ENCODE results near the gene SPTAN1.
"Not testable (repeated sequence)": the region's sequence is repeated elsewhere in the genome, so short reads cannot be mapped to it uniquely, and the experiment has no call there.

Gene SPTAN1

GRCh38 chr9:128657796-128658195 is 105.4 kb downstream of the SPTAN1 start:
- DNase-seq (ENCODE audit: low read depth in 2 of 2): no peak

- not testable (repeated sequence) for DNase-seq (ENCODE audit: low read depth in 2 of 2)
These were observed 114.1 kb downstream of the SPTAN1 start for GRCh38 chr9:128666481-128666941.

DNA sequence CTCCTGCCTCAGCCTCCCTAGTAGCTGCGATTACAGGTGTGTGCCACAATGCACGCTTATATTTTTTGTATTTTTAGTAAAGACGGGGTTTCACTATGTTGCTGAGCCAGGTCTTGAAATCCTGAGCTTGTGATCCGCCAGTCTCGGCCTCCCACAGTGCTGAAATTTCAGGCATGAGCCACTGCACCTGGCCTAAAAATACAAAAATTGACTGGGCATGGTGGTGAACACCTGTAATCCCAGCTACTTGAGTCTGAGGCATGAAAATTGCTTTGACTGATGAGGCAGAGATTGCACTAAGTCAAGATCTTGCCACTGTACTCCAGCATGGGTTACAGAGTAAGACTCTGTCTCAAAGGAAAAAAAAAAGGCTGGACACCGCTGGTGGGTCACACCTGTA is 117.4 kb downstream of the SPTAN1 start:
- DNase-seq (ENCODE audit: low read depth in 2 of 2): no peak

GRCh38 chr9:128675382-128675781 is 123.0 kb downstream of the SPTAN1 start:
- DNase-seq (ENCODE audit: low read depth in 2 of 2): no peak

DNA sequence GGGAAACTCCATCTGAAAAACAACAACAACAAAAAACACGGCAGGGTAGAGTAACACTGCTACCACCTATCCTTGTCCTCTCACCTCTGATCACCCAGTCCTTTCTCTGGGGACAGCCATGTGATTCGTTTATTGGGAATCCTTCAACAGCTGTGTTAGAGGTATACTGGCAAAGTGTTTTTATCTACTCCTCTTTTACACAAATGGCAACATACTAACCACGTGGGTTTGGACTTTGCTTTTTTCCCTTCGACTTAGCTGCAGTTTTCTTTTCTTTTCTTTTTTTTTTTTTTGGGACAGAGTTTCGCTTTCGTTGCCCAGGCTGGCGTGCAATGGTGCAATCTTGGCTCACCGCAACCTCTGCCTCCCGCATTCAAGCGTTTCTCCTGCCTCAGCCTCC is 125.4 kb downstream of the SPTAN1 start:
- DNase-seq (ENCODE audit: low read depth in 2 of 2): no peak
